Right atrium auricular region (tissue), 2 donors: ENCODE results near the gene TNFAIP3. TPM values are rescaled to one million over a fixed set of nuclear protein-coding genes. Genes with fewer than 3 reads are reported as not detected.

Experiments
- DNase-seq: peaks from one replicate; pipeline ENCODE4 v3.0.0-alpha.2; 2019; ENCODE audit warnings: low spot score
- H3K27ac ChIP-seq, 2 donors: fragments of 200-600 bp; sonication (generic); 1 replicate in 1 of 2; 2 replicates in 1 of 2; pipeline ENCODE4 v1.5.1; 2016 to 2019
- H3K27me3 ChIP-seq, 2 donors: fragments of 200-600 bp; sonication (generic); one replicate each; pipeline versions ENCODE4 v1.5.1 to v1.6.0; 2017 to 2019
- H3K36me3 ChIP-seq: fragments of 200-600 bp; sonication (generic); one replicate; pipeline ENCODE4 v1.5.1; 2016
- H3K4me1 ChIP-seq, 2 donors: fragments of 200-600 bp; sonication (generic); one replicate each; pipeline versions ENCODE4 v1.5.1 to v1.6.0; 2017 to 2019
- H3K4me3 ChIP-seq, 2 donors: fragments of 200-600 bp; sonication (generic); 1 replicate in 1 of 2; 2 replicates in 1 of 2; pipeline ENCODE4 v1.5.1; 2017 to 2019; ENCODE audit warnings: mild to moderate bottlenecking in 1 of 2, moderate library complexity in 1 of 2
- H3K9me3 ChIP-seq, 2 donors: fragments of 200-600 bp; sonication (generic); one replicate each; pipeline ENCODE4 v1.5.1; 2019
- CTCF ChIP-seq, 2 donors: fragments of 200-600 bp; sonication (generic); IDR thresholded peaks; one replicate each; pipeline ENCODE4 v1.5.1; 2019; ENCODE audit warnings: antibody characterized with exemption in 2 of 2
- total RNA-seq, 2 donors: library from RNA; depleted of rRNA; stranded (reverse); fragments of >200 nt; gene quantifications; one replicate each; pipeline ENCODE4 v1.1.0, GENCODE V29; 2016

Gene TNFAIP3
- total RNA-seq, 2 donors from 2014 or later = 8.5 to 14.5 TPM

DNA sequence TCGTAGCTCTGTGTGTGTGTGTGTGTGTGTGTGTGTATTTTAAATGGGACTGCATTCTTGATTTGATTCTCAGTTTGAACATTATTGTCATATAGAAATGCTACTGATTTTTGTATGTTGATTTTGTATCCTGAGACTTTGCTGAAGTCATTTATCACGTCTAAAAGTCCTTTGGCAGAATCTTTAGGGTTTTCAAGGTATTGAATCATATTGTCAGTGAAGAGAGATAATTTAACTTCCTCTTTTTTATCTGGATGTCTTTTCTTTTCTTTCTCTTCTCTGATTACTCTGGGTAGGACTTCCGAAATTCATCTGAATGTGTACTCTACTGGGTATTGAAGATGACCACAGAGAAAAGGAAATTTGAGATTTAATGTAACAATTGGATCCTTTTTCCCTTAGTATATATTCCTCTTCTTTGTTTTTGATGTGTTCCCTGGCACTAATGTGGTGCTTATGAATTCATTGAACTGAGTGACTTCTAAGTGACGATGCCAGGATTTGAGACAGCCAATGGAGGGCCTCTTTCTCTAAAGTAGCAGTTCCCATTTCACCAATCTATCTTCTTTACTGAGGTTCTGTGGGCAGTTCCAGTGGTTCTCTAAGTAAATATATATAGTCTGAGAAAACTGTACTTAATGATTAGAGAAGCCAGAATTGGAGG lies 47.6 kb downstream of the TNFAIP3 start:
- Histone ChIP-seq H3K27ac (no peak overlapping the region), H3K4me3 (no peak overlapping the region), H3K27me3 (no peaks in the 10 kb centered on the region), H3K36me3 (no peaks in the 10 kb centered on the region), H3K9me3 (no peaks in the 10 kb centered on the region), H3K4me1 (no peaks in the 10 kb centered on the region)
- TF ChIP-seq CTCF (IDR thresholded peaks at IDR 0.05) = no peak
- no peak for DNase-seq

- H3K27ac ChIP-seq = no peak overlapping the region
- no peak for TF ChIP-seq CTCF (IDR thresholded peaks at IDR 0.05)
- H3K36me3 ChIP-seq = no peaks in the 10 kb centered on the region
- H3K4me1 ChIP-seq = no peaks in the 10 kb centered on the region
- H3K27me3 ChIP-seq = no peaks in the 10 kb centered on the region
- DNase-seq = no peak
- H3K9me3 ChIP-seq = no peaks in the 10 kb centered on the region
- H3K4me3 ChIP-seq = no peak overlapping the region
Observed at GRCh38 chr6:137915790-137916189, 48.7 kb downstream of the TNFAIP3 start.

GRCh38 chr6:137917551-137918325 lies 50.7 kb downstream of the TNFAIP3 start:
- Histone ChIP-seq H3K27me3 (no peaks in the 10 kb centered on the region), H3K4me3 (no peak overlapping the region), H3K27ac (no peak overlapping the region), H3K9me3 (no peaks in the 10 kb centered on the region), H3K4me1 (no peaks in the 10 kb centered on the region), H3K36me3 (no peaks in the 10 kb centered on the region)
- no peak for TF ChIP-seq CTCF (IDR thresholded peaks at IDR 0.05)
- no peak for DNase-seq

DNA sequence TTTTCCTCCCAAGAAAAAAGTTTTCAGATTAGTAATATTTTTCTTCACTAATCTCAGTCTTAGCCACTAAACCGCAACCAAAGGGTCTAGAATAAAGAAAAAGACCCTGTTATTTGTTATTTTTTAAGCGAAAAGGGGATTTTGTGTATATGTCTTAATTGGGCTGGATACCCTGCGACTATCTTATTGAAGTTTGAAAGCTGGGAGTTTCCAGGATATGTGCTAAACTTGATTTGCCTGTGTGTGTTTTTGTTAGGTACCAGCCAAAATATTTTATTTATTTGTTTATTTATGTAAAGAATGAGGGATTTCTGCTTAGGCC lies 52.4 kb downstream of the TNFAIP3 start:
- no peak for TF ChIP-seq CTCF (IDR thresholded peaks at IDR 0.05)
- H3K4me3 ChIP-seq = no peak overlapping the region

DNA sequence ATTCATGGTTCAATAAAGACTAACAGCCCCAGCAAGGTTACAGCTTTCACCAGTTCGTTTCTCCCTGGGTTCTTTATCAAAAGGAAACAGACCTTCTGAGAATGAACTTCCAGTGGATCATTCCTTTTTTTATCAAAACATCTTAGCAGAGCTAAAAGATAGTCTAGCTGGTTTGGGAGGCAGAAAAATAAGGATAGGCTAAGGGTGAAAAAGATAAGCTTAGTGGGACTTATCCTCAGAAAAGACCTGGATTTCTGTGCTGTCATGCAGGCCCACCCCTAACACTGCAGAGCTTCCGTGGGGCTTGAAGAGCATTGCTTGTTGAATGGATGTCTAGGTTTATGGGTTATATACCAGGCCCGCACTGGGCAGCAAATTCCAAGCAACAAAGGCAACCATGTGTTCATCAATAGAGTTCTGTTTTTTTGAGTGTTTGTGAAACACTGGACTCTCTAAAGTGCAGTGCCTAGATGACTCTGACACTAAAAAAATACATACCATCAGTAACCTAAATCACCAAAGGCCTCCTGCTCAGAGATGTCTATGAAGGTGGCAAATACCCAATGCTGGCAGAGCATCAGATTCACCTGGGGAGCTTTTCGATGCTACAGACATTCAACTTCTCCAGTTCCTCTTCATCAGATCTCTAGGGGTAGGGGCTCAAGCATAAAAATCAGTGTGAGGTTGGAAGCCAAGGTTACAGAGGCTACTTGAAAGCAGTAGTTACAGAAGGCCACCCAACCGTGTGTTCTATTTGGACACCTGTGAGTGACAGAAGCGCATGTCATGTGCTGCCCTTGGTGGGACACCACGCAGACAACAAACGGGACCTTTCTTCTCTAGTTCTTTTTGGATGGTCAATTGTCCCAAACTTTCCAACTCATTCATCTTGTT lies 53.0 kb downstream of the TNFAIP3 start:
- no peak overlapping the region for H3K27ac ChIP-seq
- DNase-seq = no peak
- no peaks in the 10 kb centered on the region for H3K9me3 ChIP-seq
- no peak for TF ChIP-seq CTCF (IDR thresholded peaks at IDR 0.05)
- H3K36me3 ChIP-seq = no peaks in the 10 kb centered on the region
- H3K27me3 ChIP-seq = no peaks in the 10 kb centered on the region
- H3K4me3 ChIP-seq = no peak overlapping the region
- no peaks in the 10 kb centered on the region for H3K4me1 ChIP-seq

More for the DNA sequence above, 52.4 kb downstream of the TNFAIP3 start:
- H3K9me3 ChIP-seq = no peaks in the 10 kb centered on the region
- no peak for DNase-seq
- H3K27me3 ChIP-seq = no peaks in the 10 kb centered on the region
- no peaks in the 10 kb centered on the region for H3K36me3 ChIP-seq
- no peaks in the 10 kb centered on the region for H3K4me1 ChIP-seq
- H3K27ac ChIP-seq = no peak overlapping the region
